Tibial nerve (tissue), 3 donors: ENCODE data around the gene PARD6G.

ENCODE experiments used
- CTCF ChIP-seq, 5 experiments: fragments of 200-600 bp in 3 of 5; fragments of 450-650 bp in 2 of 5; sonication (generic) in 3 of 5; IDR thresholded peaks; one replicate each; pipeline ENCODE4 v1.5.1; 2016 to 2019; ENCODE audit warnings: antibody characterized with exemption in 5 of 5, mild to moderate bottlenecking in 3 of 5, moderate library complexity in 2 of 5
- POLR2A ChIP-seq, 2 donors: fragments of 450-650 bp; IDR thresholded peaks; one replicate each; pipeline ENCODE4 v1.6.1; 2017; ENCODE audit warnings: antibody characterized with exemption in 2 of 2, mild to moderate bottlenecking in 2 of 2, moderate library complexity in 2 of 2

- TF ChIP-seq POLR2A (IDR thresholded peaks at IDR 0.05) (no peak), CTCF (IDR thresholded peaks at IDR 0.05) (no peak)
Measured at GRCh38 chr18:80210312-80211083, 36.8 kb downstream of the PARD6G start.
